ENCODE data around the gene GNG8. TPM values are rescaled to one million over a fixed set of nuclear protein-coding genes. Genes with fewer than 3 reads are reported as not detected.

The GNG8 gene
- total and polyA plus RNA-seq, 9 of the 15 experiments (the other 6 are each of a cell fraction or from before 2014, with no cell fraction given) = 1.3 TPM; not detected in 8

- TF ChIP-seq VEZF1 (CRISPR knock-in tag; IDR thresholded peaks at IDR 0.05) (peak; percentile 63), CXXC5 (CRISPR knock-in tag; IDR thresholded peaks at IDR 0.05) (peak; percentile 55; the same call in 1 of the 2 replicates), BRCA1 (IDR thresholded peaks at IDR 0.05) (no peak), BRCA1 (CRISPR knock-in tag; IDR thresholded peaks at IDR 0.05) (no peak), U2AF2 (optimal IDR thresholded peaks at IDR 0.05; ENCODE audit: low read depth, low read length) (no peak), ID3 (CRISPR knock-in tag; IDR thresholded peaks at IDR 0.05) (no peak), ID3 (tag; IDR thresholded peaks at IDR 0.05) (no peak), CREM (IDR thresholded peaks at IDR 0.05; ENCODE audit: low read depth) (peak; percentile 92), CHD2 (IDR thresholded peaks at IDR 0.05; ENCODE audit: low read depth, low read length) (0 out of 2 replicates have a peak, but pooled peaks have one; percentile 22), ATF3 (IDR thresholded peaks at IDR 0.05) (no peak), ATF3 (CRISPR knock-in tag; conservative IDR thresholded peaks at IDR 0.05) (no peak), HNRNPLL (IDR thresholded peaks at IDR 0.05; ENCODE audit: low read depth, low read length, poor library complexity, severe bottlenecking) (peak; percentile 22), MAX (CRISPR knock-in tag; IDR thresholded peaks at IDR 0.05) (peak; percentile 90), TFE3 (CRISPR knock-in tag; IDR thresholded peaks at IDR 0.05) (peak; percentile 46), ZNF24 (IDR thresholded peaks at IDR 0.05) (no peak), RCOR1 (IDR thresholded peaks at IDR 0.05; ENCODE audit: borderline replicate concordance in 1 of 2, low read depth in 2 of 2, low read length in 2 of 2) (0 out of 4 replicates have a peak, but pooled peaks of 1 of the 2 experiments have one; percentile 2), RAD51 (IDR thresholded peaks at IDR 0.05; ENCODE audit: borderline replicate concordance, low read depth) (peak; percentile 85), RB1 (IDR thresholded peaks at IDR 0.05; ENCODE audit: low read depth) (peak; percentile 37; the same call in 1 of the 2 replicates), ZEB2 (IDR thresholded peaks at IDR 0.05) (no peak), SMAD4 (CRISPR knock-in tag; conservative IDR thresholded peaks at IDR 0.05) (0 out of 2 replicates have a peak, but pooled peaks have one; percentile 10), NFE2 (IDR thresholded peaks at IDR 0.05; ENCODE audit: low read depth) (peak; percentile 74), ZNF512 (tag; IDR thresholded peaks at IDR 0.05) (no peak)
Measured at GRCh38 chr19:46661020-46661731, 25.2 kb upstream of the GNG8 start, which contains the start of gene DACT3 (continued).

Measured in K562 (cell line).